B cell (primary cell): ENCODE data around the gene SSC5D. TPM values are rescaled to one million over a fixed set of nuclear protein-coding genes. Genes with fewer than 3 reads are reported as not detected.

Source experiments
- ATAC-seq: fragments of 200-7000 bp; cut with Tn5 transposase; one replicate; pipeline ENCODE4 v1.10.0; 2021; ENCODE audit warnings: low read depth, mild to moderate bottlenecking, moderate number of reproducible peaks, moderate library complexity
- CTCF ChIA-PET: fragments of 350-600 bp; sonication (Branson Sonifier 250); formaldehyde crosslinking; loops from one replicate; lab custom pipeline; 2021; ENCODE audit warnings: antibody characterized with exemption, inconsistent platforms; lab: Charles Lee
- POLR2A ChIA-PET: fragments of 350-600 bp; sonication (Branson Sonifier 250); formaldehyde crosslinking; loops from one replicate; lab custom pipeline; 2021; ENCODE audit warnings: antibody characterized with exemption; lab: Charles Lee
- DNase-seq: peaks from one replicate; pipeline ENCODE4 v3.0.0; 2013
- H2AFZ ChIP-seq: 2 replicates; pipeline ENCODE4 v1.6.1; 2012; ENCODE audit warnings: mild to moderate bottlenecking, low read depth, low read length; ENCODE audit not compliant: insufficient read depth, poor library complexity, severe bottlenecking
- H3K27ac ChIP-seq, 2 donors: 1 replicate in 1 of 2; 2 replicates in 1 of 2; pipeline ENCODE4 v1.5.1; 2012 to 2013; ENCODE audit warnings: low read length in 2 of 2, mild to moderate bottlenecking in 2 of 2, moderate library complexity in 1 of 2
- H3K27me3 ChIP-seq, 4 experiments: fragments of 200-600 bp in 1 of 4; sonication (generic) in 1 of 4; replicated peaks in 1 of 4; 1 replicate in 2 of 4; 2 replicates in 2 of 4; pipeline versions ENCODE4 v1.6.1 to v1.7.0; 2013 to 2016; ENCODE audit warnings: low read length in 3 of 4, mild to moderate bottlenecking in 2 of 4, mixed read lengths in 1 of 4, moderate library complexity in 1 of 4; ENCODE audit not compliant: insufficient read depth in 4 of 4, control insufficient read depth in 3 of 4; ENCODE audit errors: control extremely low read depth in 1 of 4
- H3K36me3 ChIP-seq, 2 experiments: replicated peaks in 1 of 2; 1 replicate in 1 of 2; 2 replicates in 1 of 2; pipeline versions ENCODE4 v1.6.1 to v1.7.1; 2013; ENCODE audit warnings: low read length in 1 of 2; ENCODE audit not compliant: insufficient read depth in 2 of 2, control insufficient read depth in 1 of 2; ENCODE audit errors: control extremely low read depth in 1 of 2, extremely low read depth in 1 of 2
- H3K4me1 ChIP-seq, 2 donors: fragments of 200-600 bp in 1 of 2; sonication (generic) in 1 of 2; 1 replicate in 1 of 2; 2 replicates in 1 of 2; pipeline versions ENCODE4 v1.5.1 to v1.6.1; 2013 to 2017; ENCODE audit warnings: low read length in 2 of 2; ENCODE audit not compliant: control insufficient read depth in 2 of 2, insufficient read depth in 2 of 2
- H3K4me2 ChIP-seq: replicated peaks from 2 replicates; pipeline ENCODE3; 2012; ENCODE audit warnings: mild to moderate bottlenecking, low read depth, low read length; ENCODE audit not compliant: poor library complexity, severe bottlenecking
- H3K4me3 ChIP-seq, 5 experiments: fragments of 200-600 bp in 1 of 5; sonication (generic) in 1 of 5; 1 replicate in 3 of 5; 2 replicates in 2 of 5; pipeline versions ENCODE4 v1.5.1 to v1.7.0; 2011 to 2016; ENCODE audit warnings: low read length in 4 of 5, mild to moderate bottlenecking in 4 of 5, low read depth in 2 of 5, control low read depth in 1 of 5, moderate library complexity in 1 of 5; ENCODE audit not compliant: insufficient read depth in 1 of 5; ENCODE audit errors: control extremely low read depth in 1 of 5, extremely low read depth in 1 of 5
- H3K79me2 ChIP-seq: fragments of 200-600 bp; sonication (generic); one replicate; pipeline ENCODE4 v1.6.0; 2016; ENCODE audit warnings: low read length; ENCODE audit not compliant: control insufficient read depth, insufficient read depth
- H3K9ac ChIP-seq: fragments of 200-600 bp; sonication (generic); 2 replicates; pipeline ENCODE4 v1.6.1; 2017; ENCODE audit warnings: mild to moderate bottlenecking, low read length, moderate library complexity
- H3K9me3 ChIP-seq, 3 donors: one replicate each; pipeline versions ENCODE4 v1.6.1 to v1.7.1; 2013; ENCODE audit warnings: low read length in 2 of 3; ENCODE audit not compliant: control insufficient read depth in 2 of 3, insufficient read depth in 1 of 3; ENCODE audit errors: control extremely low read depth in 1 of 3
- H4K20me1 ChIP-seq: 2 replicates; pipeline ENCODE4 v1.6.0; 2012; ENCODE audit warnings: mild to moderate bottlenecking, low read length; ENCODE audit not compliant: insufficient read depth, control insufficient read depth, poor library complexity, severe bottlenecking
- H3K27ac Mint-ChIP-seq: one replicate; pipeline ENCODE4 v1.8.0; 2021; ENCODE audit warnings: mixed read lengths
- H3K27me3 Mint-ChIP-seq: one replicate; pipeline ENCODE4 v1.8.0; 2021; ENCODE audit warnings: mixed read lengths
- H3K4me1 Mint-ChIP-seq: one replicate; pipeline ENCODE4 v1.8.0; 2021; ENCODE audit warnings: mixed read lengths
- H3K4me3 Mint-ChIP-seq: one replicate; pipeline ENCODE4 v1.8.0; 2021; ENCODE audit warnings: mixed read lengths
- H3K9me3 Mint-ChIP-seq: one replicate; pipeline ENCODE4 v1.8.0; 2022; ENCODE audit warnings: mixed read lengths; ENCODE audit not compliant: insufficient read depth
- EZH2 ChIP-seq: IDR thresholded peaks from 2 replicates; pipeline ENCODE4 v1.6.1; 2012; ENCODE audit warnings: borderline replicate concordance, low read depth, mild to moderate bottlenecking, moderate library complexity, low read length; ENCODE audit not compliant: insufficient read depth, poor library complexity, severe bottlenecking
- WGBS: methylation state at CpG from one replicate; pipeline ENCODE4 v1.1.5; 2013; ENCODE audit warnings: missing lambda C conversion rate; ENCODE audit not compliant: insufficient coverage; 5-methylcytosine and 5-hydroxymethylcytosine counted together
- intact Hi-C: fragments of 100-400 bp; cut with micrococcal nuclease; formaldehyde crosslinking; loops from one replicate; pipeline ENCODE4 v1.10.0; 2022
- polyA plus RNA-seq: library from polyadenylated mRNA; depleted of rRNA; stranded (reverse); fragments of >200 nt; gene quantifications from 2 replicates; pipeline ENCODE4 v1.2.3, GENCODE V29; 2012
- total RNA-seq, 2 donors: library from RNA; stranded (reverse); fragments of 120-200 nt in 1 of 2; gene quantifications; 1 replicate in 1 of 2; 2 replicates in 1 of 2; pipeline versions ENCODE4 v1.2.3 to v1.2.4, GENCODE V29; 2013 to 2022
- TF ChIP-seq, protein P1 (sequence below): fragments of 200-600 bp; IDR thresholded peaks from one replicate; pipeline ENCODE4 v1.8.0; 2022; ENCODE audit warnings: antibody characterized with exemption, mild to moderate bottlenecking

The SSC5D gene
- total and polyA plus RNA-seq, 2 donors (not counting 1 experiment from before 2014, with no cell fraction given) = 0.22 to 0.44 TPM

DNA sequence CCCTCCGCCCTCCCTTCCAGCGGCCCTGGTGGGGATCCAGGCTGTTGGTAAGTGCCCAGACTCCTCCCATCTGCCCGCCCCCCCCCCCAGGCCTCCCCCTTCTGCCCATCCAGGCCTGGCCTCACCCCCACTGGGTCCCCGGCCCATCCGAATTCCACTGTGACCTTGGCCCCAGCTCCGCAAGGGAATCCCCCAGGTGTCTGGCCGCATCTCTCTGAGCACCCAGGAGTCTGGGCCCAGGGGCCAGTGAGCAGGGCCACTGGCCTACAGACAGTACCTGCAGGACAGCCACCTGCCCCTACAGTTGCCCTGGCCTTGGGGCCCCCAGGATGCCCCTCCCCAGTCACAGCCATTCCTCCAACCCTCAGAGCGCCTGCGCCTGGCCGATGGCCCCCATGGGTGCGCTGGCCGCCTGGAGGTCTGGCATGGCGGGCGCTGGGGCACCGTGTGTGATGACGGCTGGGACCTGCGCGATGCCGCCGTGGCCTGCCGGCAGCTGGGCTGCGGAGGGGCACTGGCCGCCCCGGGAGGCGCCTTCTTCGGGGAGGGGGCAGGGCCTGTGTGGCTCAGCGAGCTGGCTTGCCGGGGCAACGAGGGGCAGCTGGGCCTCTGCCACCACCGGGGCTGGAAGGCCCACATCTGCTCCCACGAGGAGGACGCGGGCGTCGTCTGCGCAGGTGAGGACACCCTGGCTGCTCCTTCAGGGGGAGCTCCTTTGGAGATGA, 912 bp downstream of the SSC5D start:
- Histone ChIP-seq H3K4me1 (peaks cover 5 to 14% of the 10 kb centered on the region in 2 donors), H3K9ac (no peak overlapping the region), H3K36me3 (no peaks in the 10 kb centered on the region), H3K27ac (no peak overlapping the region), H3K4me3 (no peak overlapping the region), H3K79me2 (no peaks in the 10 kb centered on the region), H3K4me2 (no peak overlapping the region), H4K20me1 (peaks cover 6% of the 10 kb centered on the region), H3K27me3 (peaks cover 0 to 34% (median 2%) of the 10 kb centered on the region in 4 experiments), H3K9me3 (no peaks in the 10 kb centered on the region), H2AFZ (no peak overlapping the region)
- DNase-seq = no peak
- Mint-ChIP-seq H3K4me3 (no peak overlapping the region), H3K27ac (no peak overlapping the region), H3K9me3 (no peaks in the 10 kb centered on the region), H3K27me3 (peaks cover 8% of the 10 kb centered on the region), H3K4me1 (peaks cover 11% of the 10 kb centered on the region)
- no peak for ATAC-seq
- 72% methylated on average over 35 of the region's 36 CpGs for WGBS
- ChIA-PET CTCF (no interaction called here), POLR2A (interaction anchor here (0.6 kb wide), 2 partner anchors 12 to 161 kb away, joined by 8 to 11 read pairs; no protein-coding TSS in a partner anchor)
- intact Hi-C loops = no loop called here
- TF ChIP-seq, protein P1, sequence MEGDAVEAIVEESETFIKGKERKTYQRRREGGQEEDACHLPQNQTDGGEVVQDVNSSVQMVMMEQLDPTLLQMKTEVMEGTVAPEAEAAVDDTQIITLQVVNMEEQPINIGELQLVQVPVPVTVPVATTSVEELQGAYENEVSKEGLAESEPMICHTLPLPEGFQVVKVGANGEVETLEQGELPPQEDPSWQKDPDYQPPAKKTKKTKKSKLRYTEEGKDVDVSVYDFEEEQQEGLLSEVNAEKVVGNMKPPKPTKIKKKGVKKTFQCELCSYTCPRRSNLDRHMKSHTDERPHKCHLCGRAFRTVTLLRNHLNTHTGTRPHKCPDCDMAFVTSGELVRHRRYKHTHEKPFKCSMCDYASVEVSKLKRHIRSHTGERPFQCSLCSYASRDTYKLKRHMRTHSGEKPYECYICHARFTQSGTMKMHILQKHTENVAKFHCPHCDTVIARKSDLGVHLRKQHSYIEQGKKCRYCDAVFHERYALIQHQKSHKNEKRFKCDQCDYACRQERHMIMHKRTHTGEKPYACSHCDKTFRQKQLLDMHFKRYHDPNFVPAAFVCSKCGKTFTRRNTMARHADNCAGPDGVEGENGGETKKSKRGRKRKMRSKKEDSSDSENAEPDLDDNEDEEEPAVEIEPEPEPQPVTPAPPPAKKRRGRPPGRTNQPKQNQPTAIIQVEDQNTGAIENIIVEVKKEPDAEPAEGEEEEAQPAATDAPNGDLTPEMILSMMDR = no peak
- TF ChIP-seq EZH2 = no peak

DNA sequence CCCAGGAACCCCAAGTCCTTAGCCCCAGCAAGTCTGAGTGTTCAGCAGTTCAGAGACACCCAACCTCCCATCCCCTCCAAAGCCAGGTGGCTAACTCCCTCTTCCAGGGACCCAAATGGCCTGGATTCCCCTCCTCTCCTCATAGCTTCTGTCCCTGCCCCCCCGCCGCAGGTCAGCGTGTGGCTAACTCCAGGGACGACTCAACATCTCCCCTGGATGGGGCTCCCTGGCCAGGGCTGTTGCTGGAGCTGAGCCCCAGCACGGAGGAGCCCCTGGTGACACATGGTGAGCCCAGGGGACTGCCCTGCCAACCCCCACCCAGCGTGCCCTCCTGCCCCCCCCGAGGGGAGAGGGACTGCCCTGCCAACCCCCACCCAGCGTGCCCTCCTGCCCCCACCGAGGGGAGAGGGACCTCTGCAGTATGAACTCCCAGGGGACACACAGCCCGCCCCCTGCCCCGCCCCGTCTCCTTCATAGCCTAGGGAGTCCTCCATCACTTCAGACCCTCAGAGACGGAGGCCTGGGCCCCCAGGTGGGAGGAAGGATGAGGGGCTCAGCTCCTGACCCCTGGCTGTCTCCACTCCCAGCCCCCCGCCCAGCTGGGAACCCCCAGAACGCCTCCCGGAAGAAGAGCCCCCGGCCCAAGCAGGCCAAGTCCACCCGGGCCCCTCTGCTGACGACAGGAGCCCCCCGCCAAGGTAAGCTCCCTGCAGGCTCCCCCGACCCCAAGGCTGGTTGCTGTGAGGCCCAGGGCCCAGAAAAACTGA, 1.7 kb downstream of the SSC5D start:
- no peak overlapping the region for H3K9ac ChIP-seq
- H3K4me2 ChIP-seq = no peak overlapping the region
- H3K9me3 ChIP-seq = no peaks in the 10 kb centered on the region
- H3K79me2 ChIP-seq = no peaks in the 10 kb centered on the region
- TF ChIP-seq, protein P1 = no peak
- no peak for TF ChIP-seq EZH2
- H3K27ac ChIP-seq = no peak overlapping the region
- POLR2A ChIA-PET = no interaction called here
- H4K20me1 ChIP-seq = no peaks in the 10 kb centered on the region
- H2AFZ ChIP-seq = no peak overlapping the region
- intact Hi-C loops = no loop called here
- Mint-ChIP-seq H3K27ac (no peak overlapping the region), H3K9me3 (no peaks in the 10 kb centered on the region), H3K27me3 (peaks cover 8% of the 10 kb centered on the region), H3K4me1 (peaks cover 7% of the 10 kb centered on the region), H3K4me3 (no peak overlapping the region)
- CTCF ChIA-PET = no interaction called here
- peaks cover 0 to 35% (median 2%) of the 10 kb centered on the region in 4 experiments for H3K27me3 ChIP-seq
- H3K4me1 ChIP-seq = peaks cover 0 to 8% of the 10 kb centered on the region in 2 donors
- no peaks in the 10 kb centered on the region for H3K36me3 ChIP-seq
- ATAC-seq = no peak
- DNase-seq = no peak
- H3K4me3 ChIP-seq = no peak overlapping the region
- WGBS = 78% methylated on average over 12 of the region's 21 CpGs
